GM19035 (cell line): Measurements from ENCODE around the gene SMC1A.
"Not testable (repeated sequence)": the region's sequence is repeated elsewhere in the genome, so short reads cannot be mapped to it uniquely, and the experiment has no call there.

Experiments used
- ATAC-seq: cut with Tn5 transposase; IDR thresholded peaks from one replicate; pipeline ENCODE4 v1.9.1; 2021; ENCODE audit not compliant: unreplicated experiment

Gene SMC1A

DNA sequence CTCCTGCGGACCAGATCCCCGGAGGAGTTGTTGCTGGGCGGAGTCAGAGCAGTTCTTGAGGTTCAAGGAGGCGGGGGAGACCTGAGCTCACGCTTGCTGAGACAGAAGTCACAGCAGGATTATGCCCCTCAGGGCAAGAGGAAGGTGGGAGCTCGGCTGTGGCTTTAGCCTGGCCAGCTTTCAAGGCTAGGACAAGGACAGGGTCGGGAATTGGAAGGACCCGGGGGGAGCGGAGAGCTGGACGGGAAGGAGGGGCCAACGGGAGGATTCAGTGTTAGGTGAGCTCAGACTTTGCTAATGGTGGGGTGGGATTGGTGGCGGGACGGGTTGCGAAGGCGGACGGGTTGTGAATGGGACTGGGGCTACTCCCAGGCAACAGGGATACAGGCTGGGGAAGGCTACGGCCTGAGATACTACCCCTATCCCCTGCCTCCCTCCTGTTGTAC is 430 bp upstream of the SMC1A start, which contains the start of gene RIBC1:
TSS of gene RIBC1 (plus strand) at position 13 of the 446 bp plus-strand sequence. CDS start 3,404 bp downstream, outside the sequence.
- no peak for ATAC-seq

DNA sequence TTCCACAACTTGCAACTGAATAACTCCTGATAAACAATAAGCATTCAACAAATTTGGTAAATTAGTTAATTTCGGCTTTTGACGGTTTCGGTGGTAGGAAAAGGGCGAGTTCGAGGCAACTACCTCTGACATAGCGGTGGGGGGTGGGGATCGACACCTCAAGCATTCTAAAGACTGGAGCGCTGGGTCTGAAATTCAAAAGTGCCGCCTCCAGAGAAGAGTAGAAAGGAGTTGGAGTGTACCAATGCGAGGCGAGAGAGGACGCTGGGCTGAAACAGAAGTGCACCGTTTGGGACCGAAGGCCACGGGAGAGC is 725 bp downstream of the SMC1A start:
- ATAC-seq: peak; percentile 15

DNA sequence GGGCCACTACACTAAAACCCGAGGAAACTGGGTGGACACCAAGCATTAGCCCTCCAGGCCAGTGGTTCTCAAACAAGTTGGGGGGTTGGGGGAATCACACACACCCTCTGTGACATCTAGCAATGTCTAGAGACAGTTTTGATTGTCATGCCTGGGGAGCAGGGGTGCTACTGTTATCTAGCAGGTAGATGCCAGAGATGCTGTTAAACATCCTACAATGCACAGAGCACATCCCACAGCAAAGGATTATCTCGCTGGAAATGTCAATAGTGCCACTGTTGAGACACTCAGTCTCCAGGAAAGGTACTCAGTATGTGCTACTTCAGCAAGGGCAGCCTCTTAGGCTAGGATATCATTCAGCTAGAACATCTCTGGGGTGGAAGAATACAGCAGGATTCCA is 1.3 kb downstream of the SMC1A start:
- ATAC-seq: no peak

DNA sequence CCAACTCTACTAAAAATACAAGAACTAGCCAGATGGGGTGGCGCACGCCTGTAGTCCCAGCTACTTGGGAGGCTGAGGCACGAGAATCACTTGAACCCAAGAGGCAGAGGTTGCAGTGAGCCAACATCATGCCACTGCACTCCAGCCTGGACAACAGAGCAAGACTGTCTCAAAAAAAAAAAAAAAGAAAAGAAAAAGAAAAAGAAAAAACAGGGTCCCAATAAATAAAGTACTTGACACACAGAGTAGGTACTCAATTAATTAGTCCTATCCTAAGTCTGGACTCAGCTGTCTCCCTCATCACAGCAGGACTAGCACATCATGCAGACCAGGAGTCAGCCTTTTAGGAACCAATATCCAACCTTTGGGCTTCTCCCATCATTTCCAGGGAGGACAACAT is 2.1 kb downstream of the SMC1A start:
- not testable (repeated sequence) for ATAC-seq

DNA sequence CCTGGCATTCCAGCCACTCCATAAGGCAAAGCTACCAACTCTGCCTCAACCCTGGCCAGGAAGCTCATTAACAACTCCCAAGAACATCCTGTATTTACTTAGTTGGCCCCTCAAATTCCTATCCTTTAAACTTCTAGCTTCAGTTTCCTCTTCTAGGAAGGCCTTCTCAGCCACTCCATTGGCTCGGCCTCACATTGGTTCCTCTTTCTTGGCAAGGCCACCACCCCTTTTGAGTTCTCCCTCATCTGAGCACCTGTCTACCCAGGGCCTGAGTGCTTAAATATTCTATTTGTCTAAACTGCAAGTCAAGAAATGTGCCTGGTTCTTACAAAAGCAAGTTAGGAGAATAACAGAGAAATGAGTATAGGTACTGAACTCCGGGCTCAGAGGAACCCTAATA is 10.0 kb downstream of the SMC1A start:
- ATAC-seq: no peak

DNA sequence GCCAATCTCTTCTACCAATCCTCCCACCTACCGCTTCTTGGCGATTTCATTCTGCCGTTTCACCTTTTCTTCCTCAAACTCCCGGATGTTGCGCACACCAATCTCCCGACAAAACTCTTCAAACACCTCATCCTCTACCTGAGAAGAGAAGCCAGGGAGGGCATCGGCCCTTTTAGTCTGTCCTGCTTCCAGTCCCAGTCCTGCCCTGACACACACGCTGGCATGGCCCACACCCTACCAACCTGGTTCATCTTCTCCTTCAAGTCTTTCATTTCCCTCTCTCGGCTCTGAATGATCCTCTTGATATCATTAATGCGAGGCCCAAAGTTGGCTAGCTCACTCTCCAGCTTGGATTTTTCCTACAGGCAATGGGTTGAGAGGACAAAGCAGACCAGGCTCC is 18.9 kb downstream of the SMC1A start:
- ATAC-seq: no peak

DNA sequence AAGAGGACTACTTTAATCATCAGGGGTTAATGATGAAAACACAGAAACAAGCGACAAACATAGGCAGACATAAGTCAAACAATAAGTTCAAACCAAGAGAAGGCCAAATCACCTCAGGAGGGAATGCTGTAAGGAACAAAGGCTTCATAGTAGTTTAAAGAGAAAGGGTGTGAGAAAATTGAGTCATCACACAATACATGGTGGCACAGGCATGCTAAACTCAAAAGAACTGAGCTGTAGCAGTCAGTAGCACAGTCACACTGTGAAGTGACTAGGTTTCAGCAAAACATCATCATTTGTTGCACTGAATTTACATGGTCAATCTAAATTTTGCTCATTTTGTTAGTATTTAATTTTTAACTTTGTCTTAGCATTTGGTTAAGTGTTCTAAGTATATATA is 24.2 kb downstream of the SMC1A start:
- ATAC-seq: no peak

DNA sequence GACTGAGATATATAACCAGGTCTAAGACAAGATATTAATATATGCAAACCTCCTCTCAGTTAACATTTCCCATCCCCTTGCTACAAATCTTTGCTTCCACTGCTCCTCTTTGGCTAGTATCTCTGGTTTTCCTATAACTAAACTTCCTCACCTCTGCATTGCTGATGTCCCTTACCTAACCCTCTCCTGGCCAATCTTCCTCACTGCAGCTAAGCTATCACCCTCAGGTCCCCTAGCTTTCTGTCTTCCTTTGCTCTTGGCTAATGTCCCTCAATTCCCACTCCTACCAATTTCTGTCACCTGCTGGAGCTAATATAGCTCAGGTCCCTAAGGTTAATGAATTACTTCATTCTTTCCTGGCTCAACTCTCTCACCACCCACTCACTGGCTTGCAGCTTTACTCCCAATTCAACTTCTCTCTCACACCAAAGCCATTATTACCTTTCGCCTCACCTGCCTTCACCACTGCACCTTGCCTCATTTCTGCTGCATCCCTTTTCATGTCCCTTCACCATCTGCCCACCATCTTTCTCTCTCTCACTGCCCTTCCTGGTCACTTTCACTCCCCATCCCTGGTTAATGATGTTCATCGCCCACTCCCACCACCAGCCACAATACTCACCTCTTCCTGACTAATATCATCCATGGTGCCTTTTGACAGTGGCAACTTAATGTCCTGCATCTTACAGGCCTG is 26.7 kb downstream of the SMC1A start:
- no peak for ATAC-seq

DNA sequence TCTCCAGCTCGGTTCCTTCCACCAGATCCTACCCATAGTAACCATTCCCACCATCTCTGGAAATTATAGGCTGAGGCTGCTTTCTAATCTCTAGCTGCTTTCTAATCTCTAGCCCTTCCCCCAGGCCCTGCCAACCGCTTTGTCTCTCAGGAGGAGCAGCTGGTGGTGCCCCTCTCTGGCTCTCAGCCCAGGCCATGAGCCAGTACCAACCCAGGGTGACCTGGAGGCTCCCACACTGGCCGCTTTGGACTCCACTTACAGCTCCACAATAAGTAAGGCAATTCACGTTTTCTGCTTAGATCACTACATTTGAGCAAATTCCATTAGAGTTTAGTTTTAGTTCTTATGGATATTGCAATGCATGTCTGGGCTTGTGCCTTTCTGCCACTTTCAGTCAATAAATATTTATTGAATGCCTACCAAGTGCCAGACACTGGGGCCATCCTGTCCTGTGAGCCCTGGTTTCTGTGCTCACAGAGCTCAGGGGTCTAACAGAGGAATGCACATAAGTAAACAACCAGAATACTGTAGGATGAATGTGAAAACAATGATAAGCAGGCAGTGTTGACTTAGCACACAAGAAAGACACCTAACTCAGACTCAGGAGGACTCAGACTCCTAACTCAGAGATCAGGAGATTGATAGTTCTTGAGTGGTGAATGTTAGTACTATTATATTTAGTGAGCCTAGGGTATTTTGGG is 38.9 kb downstream of the SMC1A start:
- no peak for ATAC-seq

DNA sequence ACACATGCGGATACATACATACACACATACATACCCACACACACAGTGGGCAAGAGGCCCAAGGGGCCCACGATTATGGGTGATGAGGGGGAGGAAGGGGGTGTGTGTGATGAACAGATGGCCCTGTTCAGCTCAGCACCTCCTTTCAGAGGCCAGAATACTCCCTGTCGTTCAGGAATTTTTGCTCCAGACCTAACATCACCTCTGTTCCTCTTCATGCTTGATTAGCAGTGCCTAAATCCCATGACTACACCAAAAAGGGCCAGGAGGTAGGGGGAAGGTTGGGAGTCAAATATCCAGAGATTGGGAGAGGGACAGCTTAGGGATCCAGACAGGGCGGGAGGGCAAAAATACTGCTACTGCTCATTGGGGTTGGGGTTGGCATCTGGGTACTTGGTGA is 42.7 kb downstream of the SMC1A start:
- no peak for ATAC-seq

DNA sequence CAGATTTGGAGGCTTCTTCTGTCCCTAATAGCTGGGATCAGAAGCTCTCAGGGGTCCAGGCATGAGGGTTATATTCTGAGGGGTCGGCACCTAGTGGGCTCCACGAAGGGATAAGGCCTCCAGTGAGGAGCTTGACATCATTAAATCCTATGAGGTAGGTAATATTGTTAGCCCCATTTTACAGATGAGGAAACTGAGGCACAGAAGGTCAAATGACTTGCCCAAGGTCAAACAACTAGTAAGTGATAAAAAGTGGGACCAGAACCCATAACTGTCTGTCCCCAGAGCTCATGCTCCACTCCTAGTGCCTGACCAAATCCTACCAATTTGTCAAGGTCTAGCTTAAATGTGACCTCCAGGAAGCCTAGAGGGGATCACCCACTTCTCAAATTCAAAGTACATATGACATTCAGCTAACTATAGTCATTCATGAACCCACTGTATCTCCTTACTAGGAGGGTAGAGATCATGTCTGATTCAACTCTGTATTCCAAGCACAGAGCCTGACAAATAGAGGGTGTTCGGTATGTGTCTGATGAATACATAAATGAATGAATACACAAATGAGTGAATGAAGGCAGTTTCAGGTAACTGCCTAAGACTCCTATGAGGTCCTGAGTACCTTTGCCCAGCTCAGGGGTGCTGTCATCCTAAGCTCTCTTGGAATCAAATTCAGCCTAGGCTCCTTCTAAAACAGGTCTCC is 43.3 kb downstream of the SMC1A start:
- ATAC-seq: no peak

DNA sequence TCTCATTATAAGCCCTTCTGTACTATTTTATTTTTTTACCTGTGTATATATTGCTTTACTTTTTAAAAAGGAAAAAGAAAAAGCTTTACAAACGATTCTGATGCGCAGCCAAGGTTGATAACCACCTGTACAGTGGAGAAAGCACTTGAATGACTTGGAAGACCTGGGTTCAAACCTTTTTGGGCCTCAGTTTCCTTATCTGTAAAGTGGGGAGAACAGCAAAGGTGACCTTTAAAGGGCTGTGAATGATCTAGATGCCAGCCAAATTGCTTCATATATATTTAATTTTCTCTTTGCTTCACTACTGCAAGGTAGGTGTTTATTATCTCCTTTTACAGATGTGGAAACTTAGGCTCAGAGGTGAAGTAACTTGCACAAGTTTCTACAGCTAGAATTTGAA is 45.0 kb downstream of the SMC1A start:
- ATAC-seq: no peak

DNA sequence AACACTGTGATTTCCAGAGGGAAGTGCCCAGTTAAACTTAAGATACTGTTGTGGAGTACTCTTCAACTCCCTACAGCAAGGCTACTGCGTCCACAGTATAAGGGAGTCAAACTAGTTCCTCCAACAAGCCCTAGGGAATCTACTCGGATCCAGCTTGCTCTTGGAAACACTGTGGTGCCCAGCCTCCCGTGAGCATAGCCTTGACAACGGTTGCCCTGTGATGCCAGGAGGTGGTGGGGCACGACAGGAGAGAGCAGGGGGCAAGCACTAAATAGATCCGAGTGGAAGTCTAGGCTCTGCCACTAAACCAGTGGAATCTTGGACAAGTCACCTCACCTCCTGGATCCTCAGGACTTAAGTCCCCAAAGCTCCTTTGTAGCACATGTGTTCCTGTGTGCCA is 45.6 kb downstream of the SMC1A start:
- no peak for ATAC-seq

DNA sequence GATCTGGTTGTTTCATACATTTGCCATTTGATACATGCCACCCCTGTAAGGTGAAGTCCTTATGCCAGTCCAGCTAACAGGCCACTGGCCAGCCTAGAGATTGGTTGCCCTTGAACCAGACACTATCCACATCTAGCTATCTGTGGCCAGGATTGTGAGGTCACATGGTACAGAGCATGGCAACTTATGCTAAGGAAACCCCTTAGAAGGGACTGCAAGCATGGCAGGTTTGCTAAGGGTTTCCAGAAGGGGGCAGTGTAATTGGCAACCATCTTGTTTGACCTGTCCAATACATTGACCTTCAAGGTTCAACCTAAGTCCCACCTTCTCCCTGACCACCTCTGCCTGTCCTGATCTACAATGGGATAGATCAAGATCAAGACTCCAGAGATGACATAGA is 47.5 kb downstream of the SMC1A start:
- no peak for ATAC-seq

DNA sequence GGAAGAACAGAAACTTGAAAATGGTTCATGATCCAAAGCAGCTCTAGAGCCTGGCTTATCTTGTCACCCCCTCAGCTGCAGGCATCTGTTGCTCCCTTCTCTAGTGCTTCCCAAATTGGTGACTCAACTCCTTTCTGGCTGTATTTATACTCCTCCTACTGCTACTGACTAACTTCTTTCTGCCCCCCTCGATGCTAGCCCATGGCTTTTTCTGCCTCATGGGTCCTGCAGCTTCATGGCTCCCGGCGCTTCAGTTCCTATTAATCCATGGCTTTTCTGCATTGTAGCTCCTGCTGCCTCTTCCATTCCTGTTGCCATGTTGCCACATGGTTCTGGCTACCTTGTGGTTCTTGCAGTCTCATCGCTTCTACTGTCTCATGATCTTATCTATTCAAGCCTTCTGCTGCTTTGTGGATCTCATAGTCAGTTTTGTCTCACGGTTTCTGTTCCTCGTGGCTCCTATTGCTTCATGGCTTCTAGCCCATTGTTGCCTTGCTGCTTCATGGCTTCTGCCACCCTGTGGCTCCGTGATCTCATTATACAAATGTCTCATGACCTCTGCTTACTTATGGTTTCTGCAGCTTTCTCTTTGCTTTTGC is 48.1 kb downstream of the SMC1A start:
- ATAC-seq: no peak

DNA sequence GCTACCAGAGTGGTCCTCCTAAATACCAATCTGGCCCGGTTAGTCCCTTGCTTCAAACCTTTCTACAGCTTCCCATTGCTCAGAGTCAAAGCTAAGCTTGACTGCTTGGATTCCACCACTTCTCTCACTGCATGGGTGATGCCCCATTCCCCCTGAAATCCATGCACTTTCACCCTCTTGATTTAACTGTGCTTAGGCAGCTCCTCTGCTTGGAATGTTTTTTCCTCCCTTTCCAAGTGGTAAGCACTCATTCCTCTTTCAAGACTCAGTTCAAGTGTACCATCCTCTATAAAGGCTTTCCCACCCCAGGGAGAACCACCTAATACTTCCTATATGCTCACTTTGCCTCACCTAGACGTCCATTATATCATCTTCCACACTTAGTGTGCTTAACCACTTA is 49.1 kb downstream of the SMC1A start:
- no peak for ATAC-seq

DNA sequence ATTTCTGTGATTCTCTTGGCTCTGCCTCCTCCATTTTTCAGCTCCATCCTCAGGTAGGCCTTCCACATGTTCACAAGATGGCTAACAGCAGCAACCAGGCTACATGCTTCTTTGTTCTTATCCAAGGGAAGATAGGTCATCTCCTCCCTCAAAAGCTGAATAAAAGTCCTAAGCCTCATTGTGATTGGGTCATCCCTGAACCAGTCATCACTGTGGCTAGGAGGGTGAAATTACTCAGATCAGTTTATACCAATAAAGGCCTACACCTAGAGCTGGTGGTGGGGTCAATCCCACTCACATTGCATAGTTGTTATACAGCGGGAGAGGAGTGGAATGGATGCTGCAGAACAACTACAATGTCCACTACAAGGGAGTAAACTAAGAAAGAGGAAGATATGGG is 56.0 kb downstream of the SMC1A start:
- ATAC-seq: not testable (repeated sequence)

DNA sequence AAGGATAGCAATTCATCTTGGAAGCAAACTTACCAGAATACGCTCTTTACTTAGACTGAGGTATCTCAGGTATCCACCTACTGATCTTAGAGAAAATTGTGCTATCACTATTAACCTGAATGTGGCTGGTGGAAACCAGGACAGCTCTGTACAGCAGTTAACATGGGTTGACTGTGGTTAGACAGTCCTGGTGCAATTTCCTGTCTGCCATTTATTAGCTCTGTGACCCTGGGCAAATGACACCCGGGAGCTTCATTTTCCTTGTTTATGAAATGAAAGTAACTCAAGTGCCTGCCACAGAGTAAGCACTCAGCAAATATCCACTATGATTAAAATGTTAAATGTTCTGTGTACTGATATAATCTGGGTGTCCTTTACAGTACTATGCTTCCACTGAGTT is 60.0 kb downstream of the SMC1A start:
- ATAC-seq: no peak

DNA sequence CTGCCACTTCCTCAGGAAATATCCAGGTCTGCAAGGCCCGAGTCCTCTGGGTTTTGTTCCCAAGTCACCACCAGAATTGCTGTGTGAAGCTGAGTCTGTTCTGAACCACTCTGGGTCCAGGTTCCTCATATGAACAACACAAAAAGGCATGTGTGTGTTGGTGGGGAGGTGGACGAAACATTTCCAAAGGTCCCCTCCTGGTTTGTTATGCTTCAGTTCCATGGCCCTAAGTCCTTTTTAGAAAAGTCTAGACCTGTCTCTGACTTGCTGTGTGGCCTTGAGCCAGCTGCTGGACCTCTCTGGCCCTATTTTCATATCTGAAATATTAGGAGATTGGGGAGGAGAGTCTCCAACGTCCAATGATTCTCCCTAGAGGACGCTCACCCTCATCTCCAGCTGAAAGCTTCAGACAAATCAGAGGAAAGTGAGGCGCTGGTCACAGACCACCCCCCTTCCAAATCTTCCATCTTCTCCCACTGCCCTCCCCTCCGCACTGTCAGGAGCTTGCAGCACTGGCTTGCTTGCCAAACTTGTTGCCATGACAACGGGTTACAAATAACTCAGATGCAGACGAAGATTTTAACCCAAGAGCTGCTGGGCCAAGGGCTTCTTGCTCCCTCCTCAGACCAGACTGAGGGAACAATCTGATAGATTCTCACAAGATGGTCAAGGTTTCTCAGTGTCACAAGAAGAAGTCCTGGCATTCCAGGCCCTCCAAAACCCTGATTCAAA is 64.5 kb downstream of the SMC1A start:
- ATAC-seq: no peak

DNA sequence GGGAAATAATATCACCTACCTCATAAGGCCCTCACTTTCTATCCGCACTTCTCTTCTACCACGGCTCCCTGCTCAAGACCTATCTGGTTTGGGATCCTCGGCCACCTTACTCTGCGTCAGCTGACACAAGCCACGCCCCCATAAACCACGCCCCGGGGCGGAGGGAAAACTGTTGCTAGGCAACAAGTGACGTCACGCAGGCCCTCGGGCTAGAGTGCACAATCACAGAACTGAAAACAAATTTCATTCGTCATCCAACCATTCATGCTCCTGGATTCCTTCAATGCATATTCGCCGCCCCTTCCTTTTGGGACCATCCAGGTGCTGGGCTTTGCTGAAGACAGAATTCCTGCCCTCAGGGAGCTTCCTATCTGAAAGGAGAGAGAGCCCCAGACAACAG is 66.3 kb downstream of the SMC1A start:
- no peak for ATAC-seq

DNA sequence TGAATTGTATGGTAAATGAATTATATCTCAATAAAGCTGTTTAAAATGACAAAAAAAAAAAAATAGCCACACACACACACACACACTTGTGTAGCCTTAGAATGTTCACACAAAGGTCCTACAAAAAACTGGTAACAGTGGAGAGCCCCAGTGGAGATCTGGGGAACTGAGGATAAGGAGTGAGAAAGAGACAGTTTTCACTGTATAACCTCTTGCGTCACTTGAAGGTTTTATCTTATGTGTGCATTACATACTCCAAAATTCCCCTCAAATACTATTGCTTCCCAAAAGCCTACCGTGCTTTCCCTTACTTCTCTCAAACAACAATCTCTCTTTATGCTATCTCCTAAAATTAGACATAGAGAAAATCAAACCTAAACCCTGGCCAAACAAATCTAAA is 67.8 kb downstream of the SMC1A start:
- ATAC-seq: no peak
